ENCODE measurements around the gene MBOAT7.
"Not testable (repeated sequence)": the region's sequence is repeated elsewhere in the genome, so short reads cannot be mapped to it uniquely, and the experiment has no call there.

The MBOAT7 gene

DNA sequence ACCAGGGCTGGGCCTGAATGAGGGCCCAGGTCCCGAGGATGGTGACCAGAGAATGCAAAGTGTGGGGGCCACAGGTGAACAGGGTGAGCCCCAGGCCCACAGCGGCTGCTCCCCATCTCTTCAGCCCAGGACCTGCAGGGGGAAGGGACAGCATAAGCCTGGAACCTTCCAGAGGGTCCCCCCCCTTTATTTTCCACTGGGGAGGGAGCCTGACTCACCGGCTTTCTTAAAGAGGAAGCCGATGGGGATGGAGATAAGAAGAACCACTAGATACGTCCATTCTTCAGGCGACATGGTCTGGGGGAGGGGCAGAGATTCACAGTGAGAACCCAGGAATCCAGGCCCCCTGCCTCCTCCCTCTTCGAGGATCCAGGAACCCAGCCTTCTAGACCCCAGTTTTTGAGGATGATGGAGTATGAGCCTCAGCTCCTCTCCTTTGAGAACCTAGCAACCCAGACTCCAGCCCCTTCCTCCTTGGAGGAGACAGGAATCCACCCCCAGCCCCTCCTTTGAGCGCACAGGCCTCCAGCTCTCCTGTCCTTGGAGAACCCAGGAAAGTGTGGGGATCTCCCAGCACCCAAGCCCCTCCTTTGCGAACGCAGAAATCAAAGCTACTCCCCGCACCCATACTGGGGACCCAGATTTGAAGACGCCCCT is 1.0 kb downstream of the MBOAT7 start:
- DNase-seq: no peak

GRCh38 chr19:54186934-54187381 is 2.4 kb downstream of the MBOAT7 start:
- no peak for DNase-seq

DNA sequence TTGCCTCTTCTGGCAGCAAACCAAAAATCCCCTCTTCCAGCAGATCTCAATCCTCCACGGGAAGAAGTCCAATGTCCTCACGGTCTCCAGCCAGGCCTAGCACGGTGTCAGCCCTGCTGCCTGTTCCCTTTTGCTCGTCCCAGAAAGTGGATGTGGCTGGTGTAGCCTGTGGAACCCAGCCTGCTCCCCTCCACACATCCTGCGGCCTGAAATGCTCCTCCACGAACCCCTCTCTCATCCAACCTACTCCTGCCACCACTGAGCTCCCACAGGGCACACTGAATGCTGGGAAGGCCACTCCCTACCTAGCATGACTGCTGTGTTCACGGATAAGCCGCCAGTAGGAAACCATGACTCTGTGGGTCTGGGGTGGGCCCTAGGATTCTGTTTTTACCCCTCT is 3.0 kb downstream of the MBOAT7 start:
- no peak for DNase-seq

- DNase-seq: no peak
Observed at GRCh38 chr19:54183431-54183830, 5.9 kb downstream of the MBOAT7 start.

DNA sequence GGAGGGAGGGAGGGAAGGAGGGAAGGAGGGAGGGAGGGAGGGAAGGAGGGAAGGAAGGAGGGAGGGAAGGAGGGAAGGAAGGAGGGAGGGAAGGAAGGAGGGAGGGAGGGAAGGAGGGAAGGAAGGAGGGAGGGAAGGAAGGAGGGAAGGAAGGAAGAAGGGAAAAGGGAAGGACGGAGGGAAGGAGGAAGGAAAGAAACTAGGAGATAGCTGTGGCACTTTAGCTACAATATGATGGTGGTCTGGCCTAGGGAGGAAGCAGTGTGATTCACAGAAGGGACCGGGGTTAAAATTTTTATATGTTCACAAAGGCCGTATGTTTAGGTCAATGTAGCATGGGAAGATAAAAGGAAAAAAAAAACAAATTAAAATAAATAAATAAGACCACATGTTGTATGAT is 7.5 kb downstream of the MBOAT7 start:
- not testable (repeated sequence) for DNase-seq

GRCh38 chr19:54180691-54181091 is 8.7 kb downstream of the MBOAT7 start:
- no peak for DNase-seq

GRCh38 chr19:54179921-54180461 is 9.4 kb downstream of the MBOAT7 start:
- DNase-seq: peak; percentile 50

DNA sequence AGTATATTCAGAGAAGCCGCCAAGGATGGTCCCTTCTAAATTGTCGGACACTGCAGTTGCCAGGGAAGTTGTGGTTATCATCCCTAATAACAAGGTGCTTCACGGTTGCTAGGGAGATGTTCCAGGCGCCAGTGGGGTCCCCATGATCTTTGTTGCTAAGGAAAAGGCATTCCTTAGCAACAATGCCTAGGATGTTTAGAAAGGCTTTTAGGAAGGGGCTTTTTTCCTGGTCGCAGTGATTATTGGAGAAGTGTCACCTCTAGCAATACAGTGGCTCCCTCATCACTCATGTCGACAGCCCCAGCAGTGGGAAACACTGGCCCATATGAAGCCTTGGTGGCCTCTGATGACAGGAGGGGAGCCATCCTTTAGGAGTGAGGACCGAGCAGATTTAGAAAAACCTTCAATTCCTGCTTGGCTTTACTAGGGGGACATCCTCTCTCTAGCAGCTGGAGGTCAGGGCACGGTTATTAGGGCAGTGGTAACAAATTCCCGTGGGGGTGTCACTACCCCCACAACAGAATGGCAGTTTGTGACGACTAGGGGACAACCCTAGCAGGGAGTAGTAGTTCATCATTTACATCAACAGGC is 10.0 kb downstream of the MBOAT7 start:
- DNase-seq: no peak

DNA sequence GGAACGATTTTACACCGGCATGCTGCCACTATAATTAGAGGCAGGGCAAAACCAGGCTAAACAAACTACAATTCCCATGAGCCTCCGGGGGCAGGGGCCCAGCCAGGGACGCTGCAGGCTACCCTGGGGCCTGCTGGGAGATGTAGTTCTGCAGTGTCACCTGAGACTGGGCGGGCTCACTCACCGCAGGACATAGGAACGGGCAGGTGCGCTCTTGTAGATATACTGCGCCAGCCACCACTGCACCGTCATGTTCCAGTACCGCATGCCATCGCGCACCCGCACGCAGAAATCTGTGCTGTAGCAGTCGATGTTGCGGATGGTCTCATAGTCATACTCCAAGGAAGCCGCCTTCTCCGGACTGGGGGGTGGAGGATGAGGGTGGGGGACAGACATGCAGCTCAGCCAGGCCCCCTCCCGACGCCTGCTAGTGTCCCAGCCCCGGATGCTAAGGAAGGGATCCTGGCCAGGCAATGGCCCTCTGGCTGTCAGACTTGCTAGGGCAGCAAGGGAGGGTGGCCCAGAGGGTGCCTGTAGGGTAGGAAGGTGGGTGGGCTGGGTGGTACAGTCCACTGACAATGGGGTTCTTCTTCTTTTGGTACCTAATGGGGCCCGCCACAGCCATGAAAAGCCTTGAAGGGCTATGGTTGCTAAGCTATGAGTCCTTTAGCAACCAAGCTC is 10.7 kb downstream of the MBOAT7 start:
- peak; percentile 32 for DNase-seq

DNA sequence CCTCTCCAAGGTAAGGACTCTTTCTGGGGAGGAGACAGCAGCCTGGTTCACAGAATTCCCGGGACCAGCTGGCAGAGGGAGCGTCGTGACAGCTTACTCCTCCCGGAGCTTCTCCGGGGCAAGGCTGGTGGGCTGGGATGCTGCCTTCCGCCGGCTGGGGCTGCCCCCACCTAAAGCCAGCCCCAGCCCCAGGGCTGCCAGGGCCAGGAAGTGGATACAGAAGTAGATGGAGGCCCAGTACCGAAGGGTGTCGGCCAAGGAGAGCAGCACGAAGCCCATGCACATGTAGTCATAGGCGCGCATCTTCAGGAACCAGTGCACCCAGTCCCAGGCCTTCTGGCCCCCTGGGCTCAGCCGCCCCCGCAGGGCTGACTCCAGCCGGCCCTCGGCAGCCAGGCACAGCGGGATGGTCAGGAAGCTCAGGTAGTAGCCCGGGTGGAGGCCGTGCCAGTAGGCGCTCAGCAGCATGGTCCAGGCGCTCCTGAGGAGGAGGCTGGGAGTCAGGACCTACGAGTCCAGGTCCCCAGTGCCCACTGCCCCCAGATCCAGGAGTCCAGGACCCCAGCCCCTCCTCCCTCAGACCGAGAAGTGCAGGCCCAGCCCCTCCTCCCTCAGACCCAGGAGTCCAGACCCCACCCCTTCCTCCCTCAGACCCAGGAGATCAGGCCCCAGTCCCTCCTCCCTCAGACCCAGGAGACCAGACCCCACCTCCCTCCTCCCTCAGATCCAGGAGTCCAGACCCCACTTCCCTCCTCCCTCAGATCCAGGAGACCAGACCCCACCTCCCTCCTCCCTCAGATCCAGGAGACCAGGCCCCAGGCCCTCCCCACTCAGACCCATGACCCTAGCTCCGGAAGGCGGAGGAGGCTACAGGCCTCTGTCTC is 15.2 kb downstream of the MBOAT7 start:
- DNase-seq: no peak

DNA sequence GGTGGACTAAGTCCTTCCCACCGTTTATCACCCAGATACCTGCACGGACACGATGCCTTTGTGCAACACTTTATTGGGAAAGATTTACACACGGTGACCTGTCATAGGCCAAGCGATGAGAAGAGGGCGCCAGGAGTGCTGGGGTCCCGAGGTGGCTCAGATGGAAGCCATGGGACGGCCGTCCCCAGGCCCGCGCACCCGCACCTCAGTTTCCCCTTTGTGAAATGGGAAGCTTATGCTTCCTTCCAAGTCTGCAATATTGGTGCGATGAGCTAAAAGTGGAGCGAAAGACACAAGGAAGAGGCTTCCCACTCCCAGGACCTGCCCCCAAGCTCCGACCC is 16.1 kb downstream of the MBOAT7 start:
- no peak for DNase-seq

DNA sequence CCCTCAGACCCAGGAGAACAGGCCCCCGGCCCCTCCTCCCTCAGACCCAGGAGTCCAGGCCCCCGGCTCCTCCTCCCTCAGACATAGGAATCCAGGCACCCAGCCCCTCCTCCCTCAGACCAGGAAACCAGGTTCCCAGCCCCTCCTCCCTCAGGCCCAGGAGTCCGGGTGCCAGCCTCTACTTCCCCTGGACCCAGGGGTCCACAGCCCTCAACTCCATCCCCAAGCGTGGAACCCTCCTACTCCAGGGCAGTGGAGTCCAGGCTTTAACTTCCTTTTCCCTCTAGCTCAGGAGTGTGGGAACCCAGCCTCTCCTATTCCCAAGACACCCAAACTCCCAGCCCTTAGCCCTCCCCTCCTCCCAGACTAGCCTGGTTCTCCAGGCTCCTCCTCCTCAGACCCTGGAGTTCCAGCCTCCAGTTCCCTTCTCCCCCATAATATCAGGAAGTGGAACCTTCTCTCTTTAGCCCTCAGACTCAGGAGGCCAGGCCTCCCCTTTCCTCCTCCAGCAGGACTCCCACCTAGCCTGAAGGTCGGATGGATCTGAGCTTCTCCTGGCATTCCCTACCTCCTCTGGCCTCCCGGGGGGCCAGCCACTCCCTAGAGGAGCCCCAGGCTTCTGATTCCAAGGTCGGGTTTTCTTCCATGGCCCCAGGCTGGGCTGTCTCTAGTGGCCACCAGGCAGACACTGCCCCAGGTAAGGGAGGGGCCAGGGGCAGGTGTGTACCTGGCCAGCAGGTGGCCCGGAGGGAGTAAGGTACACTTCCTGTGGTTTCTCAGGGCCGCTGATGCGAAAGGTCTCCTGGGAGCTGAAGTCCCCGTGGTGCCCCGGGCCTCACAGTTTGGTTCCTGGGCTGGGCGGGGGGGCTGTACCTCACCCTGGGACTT is 16.7 kb downstream of the MBOAT7 start, which contains the start of gene TMC4:
TMC4 (minus strand) TSS at position 690 of the 888 bp plus-strand sequence; CDS start at position 647, 43 bp downstream.
- no peak for DNase-seq

GRCh38 chr19:54171736-54172431 is 17.5 kb downstream of the MBOAT7 start:
- not testable (repeated sequence) for DNase-seq

DNA sequence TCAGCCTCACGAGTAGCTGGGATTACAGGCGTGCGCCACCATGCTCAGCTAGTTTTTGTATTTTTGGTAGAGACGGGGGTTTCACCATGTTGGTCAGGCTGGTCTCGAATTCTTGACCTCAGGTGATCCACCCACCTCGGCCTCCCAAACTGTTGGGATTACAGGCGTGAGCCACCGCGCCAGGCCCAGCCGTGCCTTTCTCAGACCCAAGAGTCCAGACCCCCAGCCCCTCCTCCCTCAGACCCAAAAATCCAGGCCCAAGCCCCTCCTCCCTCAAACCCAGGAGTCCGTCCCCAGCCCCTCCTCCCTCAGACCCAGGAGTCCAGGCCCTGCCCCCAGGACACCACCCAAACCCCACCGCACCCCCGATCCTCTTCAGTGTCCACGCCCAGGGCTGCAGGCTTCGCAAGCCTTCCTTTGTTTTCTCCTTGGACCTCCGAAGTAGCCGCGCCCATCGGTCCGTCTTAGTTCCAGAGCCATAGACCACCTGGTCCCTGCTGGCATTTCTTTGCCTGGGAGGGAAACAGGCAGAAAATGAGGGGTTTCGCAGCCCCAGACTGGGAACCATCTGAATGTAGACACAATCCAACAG is 20.1 kb downstream of the MBOAT7 start:
- no peak for DNase-seq

- DNase-seq: peak; percentile 53
Observed at GRCh38 chr19:54168174-54168917, 21.0 kb downstream of the MBOAT7 start.

GRCh38 chr19:54165222-54165621 is 24.2 kb downstream of the MBOAT7 start:
- no peak for DNase-seq

- DNase-seq: peak; percentile 33
Observed at GRCh38 chr19:54164369-54165068, 24.9 kb downstream of the MBOAT7 start.

GRCh38 chr19:54162884-54163283 is 26.5 kb downstream of the MBOAT7 start:
- DNase-seq: no peak

DNA sequence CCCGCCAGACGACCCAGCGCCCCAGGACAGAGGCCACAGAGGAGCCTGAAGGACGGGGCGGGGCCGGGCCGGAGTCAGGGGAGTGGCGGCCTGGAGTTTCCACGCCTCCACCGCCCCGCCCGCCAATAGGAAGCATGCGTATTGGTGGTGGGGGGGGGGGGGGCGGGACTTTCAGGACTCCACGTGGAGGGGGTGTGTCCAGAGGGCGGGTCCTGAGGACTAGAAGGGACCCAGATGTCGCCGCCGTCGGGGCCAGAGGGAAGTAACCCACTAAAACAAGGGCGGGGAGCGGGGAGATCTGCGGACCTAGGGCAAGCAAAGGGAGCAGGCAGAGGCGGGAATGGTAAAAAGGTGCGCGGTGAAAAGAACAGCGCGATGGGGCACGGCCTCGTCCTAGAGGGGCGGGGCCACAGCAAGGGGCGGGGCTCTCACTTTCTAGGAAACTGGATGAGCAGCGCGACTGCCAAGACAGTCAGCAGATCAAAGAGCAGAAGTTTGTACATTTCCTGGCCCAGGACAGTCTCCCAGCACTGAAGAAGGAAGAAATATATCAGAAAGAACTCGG is 27.1 kb downstream of the MBOAT7 start:
- DNase-seq: peak; percentile 23
